Activated CD8-positive, alpha-beta T cell treated with anti-CD3 and anti-CD28 coated beads for 36 hours (primary cell): ENCODE data around the gene RAB11FIP4. TPM values are rescaled to one million over a fixed set of nuclear protein-coding genes. Genes with fewer than 3 reads are reported as not detected.
A peak's percentile ranks its signal among the peaks of the same experiment; 100 is the strongest.

Experiments
- ATAC-seq: fragments of 200-7000 bp; cut with Tn5 transposase; one replicate; pipeline ENCODE4 v1.10.0; 2021; ENCODE audit warnings: mild to moderate bottlenecking, moderate library complexity
- CTCF ChIA-PET: fragments of 350-600 bp; sonication (Branson Sonifier 250); formaldehyde crosslinking; loops from one replicate; lab custom pipeline; 2021; ENCODE audit warnings: antibody characterized with exemption; lab: Charles Lee
- POLR2A ChIA-PET: fragments of 350-600 bp; sonication (Branson Sonifier 250); formaldehyde crosslinking; loops from one replicate; lab custom pipeline; 2021; ENCODE audit warnings: antibody characterized with exemption; lab: Charles Lee
- DNase-seq: peaks from one replicate; pipeline ENCODE4 v3.0.0-alpha.2; 2020
- H3K27ac Mint-ChIP-seq: one replicate; pipeline ENCODE4 v1.8.0; 2021; ENCODE audit warnings: mild to moderate bottlenecking, mixed read lengths
- H3K27me3 Mint-ChIP-seq: one replicate; pipeline ENCODE4 v1.8.0; 2021; ENCODE audit warnings: mixed read lengths
- H3K36me3 Mint-ChIP-seq: one replicate; pipeline ENCODE4 v1.8.0; 2021; ENCODE audit warnings: low read depth, mixed read lengths
- H3K4me1 Mint-ChIP-seq: one replicate; pipeline ENCODE4 v1.8.0; 2021; ENCODE audit warnings: low read depth, mixed read lengths
- H3K4me3 Mint-ChIP-seq: one replicate; pipeline ENCODE4 v1.8.0; 2021; ENCODE audit warnings: mild to moderate bottlenecking, moderate library complexity, mixed read lengths
- H3K9me3 Mint-ChIP-seq: one replicate; pipeline ENCODE4 v1.8.0; 2021; ENCODE audit warnings: mixed read lengths
- CTCF ChIP-seq: fragments of 200-600 bp; IDR thresholded peaks from one replicate; pipeline ENCODE4 v1.8.0; 2022; ENCODE audit warnings: antibody characterized with exemption, mild to moderate bottlenecking
- intact Hi-C: fragments of 100-400 bp; cut with micrococcal nuclease; formaldehyde crosslinking; loops from one replicate; pipeline ENCODE4 v1.10.0; 2022
- total RNA-seq, 2 experiments: library from RNA; stranded (reverse); gene quantifications; one replicate each; pipeline ENCODE4 v1.2.3, GENCODE V29; 2021

Gene RAB11FIP4
- total RNA-seq, 2 experiments from 2014 or later = 38.2 to 39.1 TPM

DNA sequence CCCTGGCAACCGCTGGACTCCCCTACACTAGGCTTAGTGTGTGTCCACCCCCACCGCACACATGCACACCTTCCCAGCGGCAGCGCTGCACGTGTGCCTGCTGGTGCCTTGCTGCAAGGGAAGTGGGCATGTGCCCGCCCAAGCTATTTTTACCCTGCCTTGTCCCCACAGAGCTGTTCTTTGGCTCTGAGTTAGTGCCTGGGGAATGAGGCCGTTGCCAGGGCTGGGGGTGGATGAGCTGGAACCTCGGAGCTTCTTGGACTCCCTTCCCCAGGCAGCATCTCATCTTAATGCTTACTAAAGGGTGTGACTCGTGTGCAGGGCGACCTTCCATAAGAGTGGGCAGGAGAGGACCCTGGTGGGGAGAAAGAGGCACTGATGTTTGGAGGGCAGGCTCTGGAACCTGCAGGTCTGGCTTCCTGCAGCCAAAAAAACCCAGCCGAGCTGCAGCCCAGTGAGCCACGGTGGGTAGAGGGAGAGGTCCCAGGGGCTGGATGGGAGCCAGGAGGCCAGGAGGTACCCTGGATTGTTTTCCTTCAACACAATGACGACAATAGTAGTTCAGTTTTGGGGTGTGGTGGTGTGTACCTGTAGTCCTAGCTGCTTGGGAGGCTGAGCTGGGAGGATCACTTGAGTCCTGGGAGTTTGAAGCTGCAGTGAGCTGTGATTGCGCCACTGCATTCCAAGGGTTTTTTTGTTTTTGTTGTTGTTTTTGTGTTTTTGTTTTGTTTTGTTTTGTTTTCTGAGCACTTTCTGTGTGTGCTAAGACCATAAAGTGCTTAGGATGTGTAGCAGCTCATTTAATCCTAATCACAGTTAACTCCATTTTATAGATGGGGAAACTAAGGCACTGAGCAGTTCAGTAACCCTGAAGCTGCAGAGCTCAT, 119.1 kb downstream of the RAB11FIP4 start:
- ATAC-seq = peak; percentile 7
- Mint-ChIP-seq H3K4me3 (peak overlapping the region; percentile 76), H3K4me1 (peaks cover 65% of the 10 kb centered on the region), H3K27ac (peak overlapping the region; percentile 98), H3K36me3 (peaks cover 8% of the 10 kb centered on the region), H3K9me3 (no peaks in the 10 kb centered on the region), H3K27me3 (no peaks in the 10 kb centered on the region)
- ChIA-PET CTCF (interaction anchor here (0.6 to 4.5 kb wide), 14 partner anchors 11 to 617 kb away, joined by 3 to 79 read pairs (median 4); no protein-coding TSS in a partner anchor), POLR2A (interaction anchor here (0.6 to 6.9 kb wide), 12 partner anchors 9 to 1539 kb away, joined by 3 to 175 read pairs (median 4); no protein-coding TSS in a partner anchor)
- peak; percentile 55 for DNase-seq
- TF ChIP-seq CTCF = no peak
- intact Hi-C loops = no loop called here

GRCh38 chr17:31511195-31511578, 119.7 kb downstream of the RAB11FIP4 start:
- CTCF ChIA-PET = interaction anchor here (0.6 to 4.5 kb wide), 11 partner anchors 12 to 331 kb away, joined by 3 to 79 read pairs (median 6); no protein-coding TSS in a partner anchor
- H3K27ac Mint-ChIP-seq = peak overlapping the region; percentile 98
- no peaks in the 10 kb centered on the region for H3K9me3 Mint-ChIP-seq

DNA sequence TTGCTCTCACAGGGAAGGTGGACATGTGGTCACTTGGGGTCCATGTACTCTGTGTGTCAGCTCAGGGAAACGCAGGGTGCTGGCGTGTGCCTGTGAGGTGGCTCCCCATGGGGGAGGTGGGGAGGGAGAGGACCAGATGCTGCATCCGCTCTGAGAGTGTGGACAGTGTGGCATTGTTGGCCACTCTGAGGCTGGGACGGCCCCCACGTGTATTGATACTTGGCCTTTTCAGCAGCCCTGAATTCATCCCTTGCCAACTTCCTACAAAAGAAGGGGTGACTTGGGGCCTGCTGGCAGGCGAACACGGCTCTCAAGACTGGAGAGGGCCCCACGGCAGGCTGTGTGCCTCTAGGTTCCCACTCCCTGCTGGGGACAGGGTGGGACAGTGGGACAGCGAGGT, 120.1 kb downstream of the RAB11FIP4 start:
- no peak for TF ChIP-seq CTCF
- Mint-ChIP-seq H3K27me3 (no peaks in the 10 kb centered on the region), H3K27ac (peak overlapping the region; percentile 98), H3K9me3 (no peaks in the 10 kb centered on the region), H3K36me3 (peaks cover 8% of the 10 kb centered on the region), H3K4me3 (no peak overlapping the region), H3K4me1 (peaks cover 68% of the 10 kb centered on the region)
- ChIA-PET CTCF (interaction anchor here (1.2 to 4.5 kb wide), 7 partner anchors 12 to 331 kb away, joined by 3 to 79 read pairs (median 8); no protein-coding TSS in a partner anchor), POLR2A (interaction anchor here (0.6 to 6.9 kb wide), 6 partner anchors 8 to 38 kb away, joined by 3 to 175 read pairs (median 4); no protein-coding TSS in a partner anchor)
- intact Hi-C loops = no loop called here
- ATAC-seq (no peak), DNase-seq (no peak)

More at GRCh38 chr17:31511195-31511578, 119.7 kb downstream of the RAB11FIP4 start:
- H3K27me3 Mint-ChIP-seq = no peaks in the 10 kb centered on the region
- ATAC-seq (no peak), DNase-seq (no peak)
- intact Hi-C loops = no loop called here
- peaks cover 69% of the 10 kb centered on the region for H3K4me1 Mint-ChIP-seq
- H3K36me3 Mint-ChIP-seq = peaks cover 8% of the 10 kb centered on the region
- H3K4me3 Mint-ChIP-seq = no peak overlapping the region
- TF ChIP-seq CTCF = no peak
- POLR2A ChIA-PET = interaction anchor here (0.6 to 6.9 kb wide), 7 partner anchors 8 to 38 kb away, joined by 3 to 175 read pairs (median 5); no protein-coding TSS in a partner anchor

DNA sequence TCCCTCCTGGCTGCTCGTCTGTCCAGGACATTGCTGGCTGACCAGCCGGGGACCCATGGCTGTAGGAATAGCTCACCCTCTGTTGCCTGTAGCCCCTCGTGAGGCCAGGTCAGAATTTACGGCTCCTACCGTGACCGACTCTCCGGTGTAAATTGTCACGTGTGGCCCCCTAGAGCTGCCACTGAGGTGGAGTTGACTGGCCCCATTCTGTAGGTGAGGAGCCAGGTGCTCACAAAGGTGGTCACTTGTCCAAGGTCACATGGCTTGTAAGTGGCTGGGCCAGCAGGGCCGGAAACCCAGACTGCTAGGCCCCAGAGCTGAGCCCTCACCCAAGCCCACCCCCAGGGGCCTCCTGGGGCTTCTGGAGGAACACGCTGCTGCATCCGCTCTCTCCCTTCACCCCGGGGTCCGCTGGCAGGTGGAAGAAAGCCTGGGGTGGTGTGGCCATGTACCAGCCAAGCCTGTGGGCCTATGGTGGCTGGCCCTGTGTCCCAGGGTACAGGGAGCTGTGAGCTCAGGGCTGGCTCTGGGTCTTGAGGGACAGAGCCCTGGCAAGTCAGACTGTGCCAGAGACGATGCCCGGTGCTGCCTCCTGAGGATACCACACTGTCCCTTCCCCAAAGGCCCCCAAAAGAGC, 120.7 kb downstream of the RAB11FIP4 start:
- no peak for TF ChIP-seq CTCF
- intact Hi-C loops = no loop called here
- H3K27me3 Mint-ChIP-seq = no peaks in the 10 kb centered on the region
- peak overlapping the region; percentile 66 for H3K27ac Mint-ChIP-seq
- CTCF ChIA-PET = interaction anchor here (0.8 to 4.5 kb wide), 6 partner anchors 12 to 330 kb away, joined by 3 to 79 read pairs (median 6); no protein-coding TSS in a partner anchor
- no peak for ATAC-seq
- H3K9me3 Mint-ChIP-seq = no peaks in the 10 kb centered on the region
- no peak overlapping the region for H3K4me3 Mint-ChIP-seq
- H3K4me1 Mint-ChIP-seq = peaks cover 67% of the 10 kb centered on the region
- POLR2A ChIA-PET = interaction anchor here (0.6 to 6.9 kb wide), 4 partner anchors 10 to 31 kb away, joined by 3 to 175 read pairs (median 14); no protein-coding TSS in a partner anchor
- no peak for DNase-seq
- H3K36me3 Mint-ChIP-seq = peaks cover 8% of the 10 kb centered on the region
